HG02884 (cell line): ENCODE data around the gene OR51S1.
"Not testable (repeated sequence)": the region's sequence is repeated elsewhere in the genome, so short reads cannot be mapped to it uniquely, and the experiment has no call there.

Source experiments
- ATAC-seq: cut with Tn5 transposase; IDR thresholded peaks from one replicate; pipeline ENCODE4 v1.9.1; 2021; ENCODE audit warnings: mild to moderate bottlenecking, moderate library complexity; ENCODE audit not compliant: unreplicated experiment

Gene OR51S1

GRCh38 chr11:4848908-4849532, at the start of gene OR51S1:
Gene OR51S1 (minus strand): TSS chr11:4849208. CDS start chr11:4849208, 0 bp downstream.
- no peak for ATAC-seq

GRCh38 chr11:4891996-4892640, 43.1 kb upstream of the OR51S1 start:
- ATAC-seq: no peak

- no peak for ATAC-seq
Measured at GRCh38 chr11:4890279-4890678, 41.3 kb upstream of the OR51S1 start.

GRCh38 chr11:4887591-4887990, 38.6 kb upstream of the OR51S1 start:
- ATAC-seq: no peak

GRCh38 chr11:4886186-4886585, 37.2 kb upstream of the OR51S1 start:
- no peak for ATAC-seq

GRCh38 chr11:4884361-4884760, 35.4 kb upstream of the OR51S1 start:
- no peak for ATAC-seq

GRCh38 chr11:4882543-4882942, 33.5 kb upstream of the OR51S1 start:
- no peak for ATAC-seq

GRCh38 chr11:4881860-4882500, 33.0 kb upstream of the OR51S1 start, which contains the start of gene OR51T1:
Gene OR51T1 (plus strand): TSS chr11:4881900. CDS start chr11:4881900, 0 bp downstream.
- ATAC-seq: no peak

GRCh38 chr11:4881188-4881587, 32.2 kb upstream of the OR51S1 start:
- ATAC-seq: no peak

GRCh38 chr11:4865855-4866254, 16.8 kb upstream of the OR51S1 start:
- no peak for ATAC-seq

GRCh38 chr11:4863876-4864275, 14.9 kb upstream of the OR51S1 start:
- ATAC-seq: no peak

GRCh38 chr11:4862447-4863236, 13.6 kb upstream of the OR51S1 start:
- no peak for ATAC-seq

- not testable (repeated sequence) for ATAC-seq
Measured at GRCh38 chr11:4854286-4854685, 5.3 kb upstream of the OR51S1 start.

- no peak for ATAC-seq
Measured at GRCh38 chr11:4851033-4851432, 2.0 kb upstream of the OR51S1 start.

GRCh38 chr11:4839851-4840549, 9.0 kb downstream of the OR51S1 start:
- ATAC-seq: no peak

- ATAC-seq: no peak
Measured at GRCh38 chr11:4830909-4831308, 18.1 kb downstream of the OR51S1 start.

- ATAC-seq: no peak
Measured at GRCh38 chr11:4830346-4830745, 18.7 kb downstream of the OR51S1 start.

GRCh38 chr11:4826425-4826824, 22.6 kb downstream of the OR51S1 start:
- ATAC-seq: no peak

GRCh38 chr11:4825132-4825531, 23.9 kb downstream of the OR51S1 start:
- ATAC-seq: no peak

- no peak for ATAC-seq
Measured at GRCh38 chr11:4821021-4821420, 28.0 kb downstream of the OR51S1 start, which contains the start of gene OR51F2. Gene OR51F2 (plus strand): TSS chr11:4821321. CDS start chr11:4821422, 101 bp downstream.

GRCh38 chr11:4809246-4809645, 39.8 kb downstream of the OR51S1 start:
- no peak for ATAC-seq
